ENCODE measurements around the gene LRBA. TPM values are rescaled to one million over a fixed set of nuclear protein-coding genes. Genes with fewer than 3 reads are reported as not detected.

Gene LRBA
- total and polyA plus RNA-seq, 4 donors = 8.2 to 69.8 (median 32.8) TPM

DNA sequence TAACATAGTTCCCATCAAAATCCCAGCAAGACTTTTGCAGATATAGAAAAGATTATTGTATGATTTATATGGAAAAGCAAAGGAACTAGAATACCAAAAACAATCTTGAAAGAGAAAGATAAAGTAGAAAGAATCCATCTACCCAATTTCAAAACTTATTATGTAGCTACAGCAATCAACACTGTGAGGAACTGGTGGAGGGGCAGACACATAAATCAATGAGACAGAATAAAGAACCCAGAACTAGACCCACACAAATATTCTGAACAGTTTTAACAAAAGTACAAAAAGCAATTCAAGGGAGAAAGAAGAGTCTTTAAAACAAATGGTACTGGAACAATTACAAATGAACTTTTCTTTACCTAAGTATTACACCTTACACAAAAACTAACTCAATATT is 67.0 kb downstream of the LRBA start (continued):
- TF ChIP-seq FOXA1 (IDR thresholded peaks at IDR 0.05) = no peak

- Histone ChIP-seq H3K9ac (ENCODE audit: low read depth in 1 of 2, low read length in 2 of 2) (no peak overlapping the region), H3K27me3 (ENCODE audit: control insufficient read depth in 4 of 4, insufficient read depth in 4 of 4, low read length in 3 of 4) (no peaks in the 10 kb centered on the region), H3K4me3 (ENCODE audit: low read depth in 1 of 3, low read length in 3 of 3) (no peak overlapping the region), H3K36me3 (ENCODE audit: control insufficient read depth in 4 of 4, insufficient read depth in 3 of 4, low read depth in 1 of 4, low read length in 3 of 4) (no peaks in the 10 kb centered on the region), H3K9me3 (ENCODE audit: control insufficient read depth in 4 of 4, low read length in 3 of 4) (no peaks in the 10 kb centered on the region), H3K27ac (ENCODE audit: low read depth in 1 of 2, low read length in 2 of 2) (no peak overlapping the region), H3K4me1 (ENCODE audit: control insufficient read depth in 4 of 4, insufficient read depth in 4 of 4, low read length in 3 of 4) (no peaks in the 10 kb centered on the region)
- peak; percentile 34 for DNase-seq (ENCODE audit: low spot score)
- TF ChIP-seq HNF4A (conservative IDR thresholded peaks at IDR 0.05) (no peak), RAD21 (IDR thresholded peaks at IDR 0.05) (no peak), GABPA (IDR thresholded peaks at IDR 0.05 in 1 of 2, conservative IDR thresholded peaks at IDR 0.05 in 1 of 2) (no peak)
- TF ChIP-seq, protein P1, sequence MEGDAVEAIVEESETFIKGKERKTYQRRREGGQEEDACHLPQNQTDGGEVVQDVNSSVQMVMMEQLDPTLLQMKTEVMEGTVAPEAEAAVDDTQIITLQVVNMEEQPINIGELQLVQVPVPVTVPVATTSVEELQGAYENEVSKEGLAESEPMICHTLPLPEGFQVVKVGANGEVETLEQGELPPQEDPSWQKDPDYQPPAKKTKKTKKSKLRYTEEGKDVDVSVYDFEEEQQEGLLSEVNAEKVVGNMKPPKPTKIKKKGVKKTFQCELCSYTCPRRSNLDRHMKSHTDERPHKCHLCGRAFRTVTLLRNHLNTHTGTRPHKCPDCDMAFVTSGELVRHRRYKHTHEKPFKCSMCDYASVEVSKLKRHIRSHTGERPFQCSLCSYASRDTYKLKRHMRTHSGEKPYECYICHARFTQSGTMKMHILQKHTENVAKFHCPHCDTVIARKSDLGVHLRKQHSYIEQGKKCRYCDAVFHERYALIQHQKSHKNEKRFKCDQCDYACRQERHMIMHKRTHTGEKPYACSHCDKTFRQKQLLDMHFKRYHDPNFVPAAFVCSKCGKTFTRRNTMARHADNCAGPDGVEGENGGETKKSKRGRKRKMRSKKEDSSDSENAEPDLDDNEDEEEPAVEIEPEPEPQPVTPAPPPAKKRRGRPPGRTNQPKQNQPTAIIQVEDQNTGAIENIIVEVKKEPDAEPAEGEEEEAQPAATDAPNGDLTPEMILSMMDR (IDR thresholded peaks at IDR 0.05; ENCODE audit: low read depth, low read length, missing input control) = no peak
- 93% methylated on average over 6 of the region's 6 CpGs for WGBS
Observed at GRCh38 chr4:150944660-150945059, 70.4 kb downstream of the LRBA start.

GRCh38 chr4:150943818-150944217 is 71.3 kb downstream of the LRBA start:
- Histone ChIP-seq H3K36me3 (ENCODE audit: control insufficient read depth in 4 of 4, insufficient read depth in 3 of 4, low read depth in 1 of 4, low read length in 3 of 4) (no peaks in the 10 kb centered on the region), H3K4me1 (ENCODE audit: control insufficient read depth in 4 of 4, insufficient read depth in 4 of 4, low read length in 3 of 4) (no peaks in the 10 kb centered on the region), H3K9me3 (ENCODE audit: control insufficient read depth in 4 of 4, low read length in 3 of 4) (no peaks in the 10 kb centered on the region), H3K4me3 (ENCODE audit: low read depth in 1 of 3, low read length in 3 of 3) (no peak overlapping the region), H3K27me3 (ENCODE audit: control insufficient read depth in 4 of 4, insufficient read depth in 4 of 4, low read length in 3 of 4) (no peaks in the 10 kb centered on the region), H3K9ac (ENCODE audit: low read depth in 1 of 2, low read length in 2 of 2) (no peak overlapping the region), H3K27ac (ENCODE audit: low read depth in 1 of 2, low read length in 2 of 2) (no peak overlapping the region)
- WGBS = 92% methylated on average over 2 of the region's 2 CpGs
- no peak for DNase-seq (ENCODE audit: low spot score)
- TF ChIP-seq RXRA (IDR thresholded peaks at IDR 0.05) (no peak), YY1 (IDR thresholded peaks at IDR 0.05) (no peak), NR2F2 (IDR thresholded peaks at IDR 0.05) (no peak), EGR1 (IDR thresholded peaks at IDR 0.05; ENCODE audit: low read depth in 2 of 2) (no peak), ATF3 (IDR thresholded peaks at IDR 0.05) (no peak), GABPA (IDR thresholded peaks at IDR 0.05 in 1 of 2, conservative IDR thresholded peaks at IDR 0.05 in 1 of 2) (no peak), JUND (IDR thresholded peaks at IDR 0.05) (no peak), HNF4G (IDR thresholded peaks at IDR 0.05) (no peak), FOXA1 (IDR thresholded peaks at IDR 0.05) (no peak), REST (IDR thresholded peaks at IDR 0.05) (no peak), HNF4A (conservative IDR thresholded peaks at IDR 0.05) (no peak), FOXA2 (IDR thresholded peaks at IDR 0.05) (no peak), TAF1 (conservative IDR thresholded peaks at IDR 0.05) (no peak), RAD21 (IDR thresholded peaks at IDR 0.05) (no peak), SP1 (IDR thresholded peaks at IDR 0.05) (no peak), MAX (IDR thresholded peaks at IDR 0.05) (no peak)
- TF ChIP-seq, protein P2, sequence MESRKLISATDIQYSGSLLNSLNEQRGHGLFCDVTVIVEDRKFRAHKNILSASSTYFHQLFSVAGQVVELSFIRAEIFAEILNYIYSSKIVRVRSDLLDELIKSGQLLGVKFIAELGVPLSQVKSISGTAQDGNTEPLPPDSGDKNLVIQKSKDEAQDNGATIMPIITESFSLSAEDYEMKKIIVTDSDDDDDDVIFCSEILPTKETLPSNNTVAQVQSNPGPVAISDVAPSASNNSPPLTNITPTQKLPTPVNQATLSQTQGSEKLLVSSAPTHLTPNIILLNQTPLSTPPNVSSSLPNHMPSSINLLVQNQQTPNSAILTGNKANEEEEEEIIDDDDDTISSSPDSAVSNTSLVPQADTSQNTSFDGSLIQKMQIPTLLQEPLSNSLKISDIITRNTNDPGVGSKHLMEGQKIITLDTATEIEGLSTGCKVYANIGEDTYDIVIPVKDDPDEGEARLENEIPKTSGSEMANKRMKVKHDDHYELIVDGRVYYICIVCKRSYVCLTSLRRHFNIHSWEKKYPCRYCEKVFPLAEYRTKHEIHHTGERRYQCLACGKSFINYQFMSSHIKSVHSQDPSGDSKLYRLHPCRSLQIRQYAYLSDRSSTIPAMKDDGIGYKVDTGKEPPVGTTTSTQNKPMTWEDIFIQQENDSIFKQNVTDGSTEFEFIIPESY (IDR thresholded peaks at IDR 0.05) = no peak
- TF ChIP-seq, protein P1 (IDR thresholded peaks at IDR 0.05; ENCODE audit: low read depth, low read length, missing input control) = no peak

All from liver (tissue), 9 donors.